K562 (cell line): Measurements from ENCODE around the gene SLC45A3. TPM values are rescaled to one million over a fixed set of nuclear protein-coding genes. Genes with fewer than 3 reads are reported as not detected.
A peak's percentile ranks its signal among the peaks of the same experiment; 100 is the strongest.

Source experiments
- ADNP ChIP-seq: fragments of 200-800 bp; sonication (Bioruptor generic); IDR thresholded peaks from 2 replicates; pipeline ENCODE4 v1.6.1; 2016; ENCODE audit warnings: missing genetic modification characterization, missing compliant biosample characterization
- CBFA2T2 ChIP-seq: fragments of 450-650 bp; conservative IDR thresholded peaks from 2 replicates; pipeline ENCODE4 v1.6.1; 2017; ENCODE audit warnings: mild to moderate bottlenecking
- CBX2 ChIP-seq: fragments of 200-600 bp; sonication (generic); IDR thresholded peaks from one replicate; pipeline ENCODE4 v1.6.1; 2012; ENCODE audit warnings: mild to moderate bottlenecking, low read length, inconsistent platforms; ENCODE audit not compliant: insufficient read depth, poor library complexity, severe bottlenecking
- DNMT1 ChIP-seq: fragments of 450-650 bp; IDR thresholded peaks from 2 replicates; pipeline ENCODE4 v1.6.1; 2016; ENCODE audit warnings: antibody characterized with exemption, mild to moderate bottlenecking
- E2F5 ChIP-seq: sonication (generic); formaldehyde crosslinking; IDR thresholded peaks from 2 replicates; pipeline ENCODE4 v1.8.0; 2022; ENCODE audit warnings: mild to moderate bottlenecking, missing genetic modification reagents
- FOXP1 ChIP-seq: sonication (generic); formaldehyde crosslinking; IDR thresholded peaks from 2 replicates; pipeline ENCODE4 v1.8.0; 2022; ENCODE audit warnings: mild to moderate bottlenecking, missing genetic modification reagents
- HCFC1 ChIP-seq: IDR thresholded peaks from 2 replicates; pipeline ENCODE4 v1.6.1; 2012; ENCODE audit warnings: low read depth, low read length, improper control_type of control experiment
- LCOR ChIP-seq: sonication (generic); formaldehyde crosslinking; IDR thresholded peaks from 2 replicates; pipeline ENCODE4 v1.8.0; 2022; ENCODE audit warnings: mild to moderate bottlenecking, missing genetic modification reagents
- MEIS2 ChIP-seq: fragments of 450-650 bp; IDR thresholded peaks from 2 replicates; pipeline ENCODE4 v1.6.1; 2014; ENCODE audit warnings: mild to moderate bottlenecking; ENCODE audit not compliant: partially characterized antibody
- NR2C1 ChIP-seq, 2 experiments: fragments of 450-650 bp; IDR thresholded peaks; 2 replicates each; pipeline ENCODE4 v1.6.1; 2017; ENCODE audit warnings: mild to moderate bottlenecking in 2 of 2, antibody characterized with exemption in 1 of 2, inconsistent platforms in 1 of 2, missing compliant biosample characterization in 1 of 2, missing genetic modification characterization in 1 of 2
- SOX6 ChIP-seq: fragments of 450-650 bp; IDR thresholded peaks from 2 replicates; pipeline ENCODE4 v1.6.1; 2014; ENCODE audit warnings: mild to moderate bottlenecking
- TCF15 ChIP-seq: fragments of 250-450 bp; sonication (Bioruptor Pico); IDR thresholded peaks from 2 replicates; pipeline ENCODE4 v1.8.0; 2022; ENCODE audit warnings: moderate library complexity, mild to moderate bottlenecking, inconsistent platforms
- polyA plus RNA-seq, 8 experiments: library from polyadenylated mRNA; depleted of rRNA in 4 of 8; stranded (reverse) in 5 of 8; unstranded in 3 of 8; fragments of >200 nt; fragmentation: Nextera tagmentation in 2 of 8; fragmentation: Illumina TruSeq in 1 of 8; extraction: Ambion mirVana in 2 of 8; extraction: Trizol in 1 of 8; gene quantifications; 2 replicates each; pipeline versions ENCODE4 v1.2.1 to v1.2.3, GENCODE V29; 2011 to 2014; ENCODE audit warnings: inconsistent platforms in 1 of 8, missing spikeins in 1 of 8
- total RNA-seq, 7 experiments: library from RNA; depleted of rRNA in 6 of 7; stranded (reverse); fragments of >200 nt in 6 of 7; fragmentation: Illumina TruSeq in 2 of 7; extraction: Trizol in 2 of 7; gene quantifications; 2 replicates each; pipeline versions ENCODE4 v1.2.1 to v1.2.3, GENCODE V29; 2011 to 2021; ENCODE audit warnings: low replicate concordance in 1 of 7
- TF ChIP-seq, protein P1 (sequence below): conservative IDR thresholded peaks from 2 replicates; pipeline ENCODE4 v1.6.1; 2011; ENCODE audit warnings: low read depth, mild to moderate bottlenecking, low read length; ENCODE audit not compliant: control insufficient read depth
- TF ChIP-seq, protein P2 (sequence below): IDR thresholded peaks from 2 replicates; pipeline ENCODE4 v1.6.1; 2011; ENCODE audit warnings: borderline replicate concordance, low read depth, mild to moderate bottlenecking, moderate library complexity, low read length; ENCODE audit not compliant: insufficient read depth, poor library complexity, severe bottlenecking
- TF ChIP-seq, protein P3 (sequence below): fragments of 200-800 bp; sonication (Bioruptor generic); IDR thresholded peaks from 2 replicates; pipeline ENCODE4 v1.6.1; 2017; ENCODE audit warnings: missing genetic modification characterization, missing compliant biosample characterization
- TF ChIP-seq, protein P4 (sequence below): fragments of 250-450 bp; sonication (Bioruptor Pico); IDR thresholded peaks from 2 replicates; pipeline ENCODE4 v1.6.1; 2021; ENCODE audit warnings: mild to moderate bottlenecking
- TF ChIP-seq, protein P5 (sequence below): fragments of 250-450 bp; sonication (Bioruptor Pico); IDR thresholded peaks from 2 replicates; pipeline ENCODE4 v1.4.0; 2020; ENCODE audit warnings: borderline replicate concordance

The SLC45A3 gene
- total and polyA plus RNA-seq, 9 of the 15 experiments (the other 6 are each of a cell fraction or from before 2014, with no cell fraction given) = 0.06 to 3.3 (median 1.3) TPM

DNA sequence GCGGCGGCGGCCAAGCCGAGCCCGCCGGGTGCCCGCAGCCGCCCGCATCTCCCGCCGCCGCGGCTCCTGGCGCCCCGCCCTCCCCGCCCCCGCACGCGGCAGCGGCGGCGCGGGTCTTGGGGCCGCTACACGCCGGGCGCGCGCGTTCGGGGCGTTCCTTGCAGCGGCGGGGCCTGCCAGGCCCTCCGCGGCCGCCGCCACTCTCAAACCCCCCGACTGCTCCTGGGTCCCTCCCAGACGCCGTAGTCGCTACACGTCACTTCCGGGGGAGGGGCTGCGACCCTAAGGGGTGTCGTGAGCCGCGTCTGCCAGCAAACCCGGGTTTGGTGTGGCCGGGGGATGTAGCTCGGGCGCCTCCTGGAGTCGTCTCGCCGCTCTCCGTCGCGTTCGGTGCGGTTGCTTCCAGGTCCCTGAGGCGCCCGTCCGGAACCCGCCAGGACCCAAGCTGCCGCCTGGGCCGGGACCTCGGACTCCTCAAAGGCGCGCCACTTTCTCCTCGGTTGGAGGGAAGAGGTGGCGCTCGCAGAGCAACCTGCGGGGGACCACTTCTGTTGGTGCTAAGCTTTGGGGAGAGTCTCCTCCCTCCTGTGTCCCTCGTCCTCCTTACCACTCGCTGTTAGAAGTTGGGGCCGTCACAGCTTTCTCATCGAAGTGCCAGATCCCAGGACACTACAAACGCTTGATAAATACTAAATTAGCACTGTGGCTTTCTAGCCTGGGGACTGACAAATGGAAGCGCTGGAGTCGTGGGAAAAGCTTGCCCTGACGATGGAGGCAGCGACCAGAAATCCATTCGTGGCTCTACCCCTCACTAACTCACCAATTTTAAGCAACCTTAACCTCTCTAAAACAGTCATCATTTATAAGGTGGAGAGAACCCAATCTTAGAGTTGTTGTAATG is 48.3 kb downstream of the SLC45A3 start, which contains the start of gene ELK4 (continued):
- TF ChIP-seq, protein P1, sequence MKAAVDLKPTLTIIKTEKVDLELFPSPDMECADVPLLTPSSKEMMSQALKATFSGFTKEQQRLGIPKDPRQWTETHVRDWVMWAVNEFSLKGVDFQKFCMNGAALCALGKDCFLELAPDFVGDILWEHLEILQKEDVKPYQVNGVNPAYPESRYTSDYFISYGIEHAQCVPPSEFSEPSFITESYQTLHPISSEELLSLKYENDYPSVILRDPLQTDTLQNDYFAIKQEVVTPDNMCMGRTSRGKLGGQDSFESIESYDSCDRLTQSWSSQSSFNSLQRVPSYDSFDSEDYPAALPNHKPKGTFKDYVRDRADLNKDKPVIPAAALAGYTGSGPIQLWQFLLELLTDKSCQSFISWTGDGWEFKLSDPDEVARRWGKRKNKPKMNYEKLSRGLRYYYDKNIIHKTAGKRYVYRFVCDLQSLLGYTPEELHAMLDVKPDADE = 0 out of 2 replicates have a peak, but pooled peaks have one; percentile 34
- TF ChIP-seq NR2C1 (IDR thresholded peaks at IDR 0.05) (no peak), NR2C1 (tag; IDR thresholded peaks at IDR 0.05) (no peak), CBFA2T2 (no peak), CBX2 (no peak), ADNP (tag) (no peak), MEIS2 (peak; percentile 40), TCF15 (no peak), HCFC1 (peak; percentile 72), SOX6 (peak; percentile 68), E2F5 (CRISPR knock-in tag) (0 out of 2 replicates have a peak, but pooled peaks have one; percentile 24), LCOR (CRISPR knock-in tag) (peak; percentile 90), FOXP1 (no peak; the same call in 1 of the 2 replicates), DNMT1 (no peak)
- TF ChIP-seq, protein P2, sequence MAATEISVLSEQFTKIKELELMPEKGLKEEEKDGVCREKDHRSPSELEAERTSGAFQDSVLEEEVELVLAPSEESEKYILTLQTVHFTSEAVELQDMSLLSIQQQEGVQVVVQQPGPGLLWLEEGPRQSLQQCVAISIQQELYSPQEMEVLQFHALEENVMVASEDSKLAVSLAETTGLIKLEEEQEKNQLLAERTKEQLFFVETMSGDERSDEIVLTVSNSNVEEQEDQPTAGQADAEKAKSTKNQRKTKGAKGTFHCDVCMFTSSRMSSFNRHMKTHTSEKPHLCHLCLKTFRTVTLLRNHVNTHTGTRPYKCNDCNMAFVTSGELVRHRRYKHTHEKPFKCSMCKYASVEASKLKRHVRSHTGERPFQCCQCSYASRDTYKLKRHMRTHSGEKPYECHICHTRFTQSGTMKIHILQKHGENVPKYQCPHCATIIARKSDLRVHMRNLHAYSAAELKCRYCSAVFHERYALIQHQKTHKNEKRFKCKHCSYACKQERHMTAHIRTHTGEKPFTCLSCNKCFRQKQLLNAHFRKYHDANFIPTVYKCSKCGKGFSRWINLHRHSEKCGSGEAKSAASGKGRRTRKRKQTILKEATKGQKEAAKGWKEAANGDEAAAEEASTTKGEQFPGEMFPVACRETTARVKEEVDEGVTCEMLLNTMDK = peak; percentile 69
- TF ChIP-seq, protein P3, sequence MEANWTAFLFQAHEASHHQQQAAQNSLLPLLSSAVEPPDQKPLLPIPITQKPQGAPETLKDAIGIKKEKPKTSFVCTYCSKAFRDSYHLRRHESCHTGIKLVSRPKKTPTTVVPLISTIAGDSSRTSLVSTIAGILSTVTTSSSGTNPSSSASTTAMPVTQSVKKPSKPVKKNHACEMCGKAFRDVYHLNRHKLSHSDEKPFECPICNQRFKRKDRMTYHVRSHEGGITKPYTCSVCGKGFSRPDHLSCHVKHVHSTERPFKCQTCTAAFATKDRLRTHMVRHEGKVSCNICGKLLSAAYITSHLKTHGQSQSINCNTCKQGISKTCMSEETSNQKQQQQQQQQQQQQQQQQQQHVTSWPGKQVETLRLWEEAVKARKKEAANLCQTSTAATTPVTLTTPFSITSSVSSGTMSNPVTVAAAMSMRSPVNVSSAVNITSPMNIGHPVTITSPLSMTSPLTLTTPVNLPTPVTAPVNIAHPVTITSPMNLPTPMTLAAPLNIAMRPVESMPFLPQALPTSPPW (CRISPR knock-in tag) = peak; percentile 94
- TF ChIP-seq, protein P4, sequence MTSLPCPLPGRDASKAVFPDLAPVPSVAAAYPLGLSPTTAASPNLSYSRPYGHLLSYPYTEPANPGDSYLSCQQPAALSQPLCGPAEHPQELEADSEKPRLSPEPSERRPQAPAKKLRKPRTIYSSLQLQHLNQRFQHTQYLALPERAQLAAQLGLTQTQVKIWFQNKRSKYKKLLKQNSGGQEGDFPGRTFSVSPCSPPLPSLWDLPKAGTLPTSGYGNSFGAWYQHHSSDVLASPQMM (CRISPR knock-in tag) = no peak
- TF ChIP-seq, protein P5, sequence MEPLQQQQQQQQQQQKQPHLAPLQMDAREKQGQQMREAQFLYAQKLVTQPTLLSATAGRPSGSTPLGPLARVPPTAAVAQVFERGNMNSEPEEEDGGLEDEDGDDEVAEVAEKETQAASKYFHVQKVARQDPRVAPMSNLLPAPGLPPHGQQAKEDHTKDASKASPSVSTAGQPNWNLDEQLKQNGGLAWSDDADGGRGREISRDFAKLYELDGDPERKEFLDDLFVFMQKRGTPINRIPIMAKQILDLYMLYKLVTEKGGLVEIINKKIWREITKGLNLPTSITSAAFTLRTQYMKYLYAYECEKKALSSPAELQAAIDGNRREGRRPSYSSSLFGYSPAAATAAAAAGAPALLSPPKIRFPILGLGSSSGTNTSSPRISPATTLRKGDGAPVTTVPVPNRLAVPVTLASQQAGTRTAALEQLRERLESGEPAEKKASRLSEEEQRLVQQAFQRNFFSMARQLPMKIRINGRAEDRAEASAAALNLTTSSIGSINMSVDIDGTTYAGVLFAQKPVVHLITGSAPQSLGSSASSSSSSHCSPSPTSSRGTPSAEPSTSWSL (CRISPR knock-in tag) = no peak
